ENCODE data around the gene CTTNBP2NL.

- no peak for TF ChIP-seq CTCF (IDR thresholded peaks at IDR 0.05)
- no peak for TF ChIP-seq EP300 (IDR thresholded peaks at IDR 0.05)
Measured at GRCh38 chr1:112439592-112439991, 43.6 kb downstream of the CTTNBP2NL start.

All from ovary (tissue), 3 donors.